Thymus (tissue), 11 donors: ENCODE measurements around the gene SLCO3A1. TPM values are rescaled to one million over a fixed set of nuclear protein-coding genes. Genes with fewer than 3 reads are reported as not detected.

ENCODE experiments used
- DNase-seq, 9 donors: peaks; one replicate each; pipeline ENCODE4 v3.0.0-alpha.2; 2013; ENCODE audit warnings: low spot score in 9 of 9, low read depth in 6 of 9, missing footprints in 1 of 9
- H3K27ac ChIP-seq, 2 donors: one replicate each; pipeline ENCODE4 v1.5.1; 2013; ENCODE audit warnings: control low read depth in 1 of 2, low read depth in 1 of 2, low read length in 1 of 2, mild to moderate bottlenecking in 1 of 2, moderate library complexity in 1 of 2
- H3K27me3 ChIP-seq, 2 donors: one replicate each; pipeline ENCODE4 v1.5.1; 2013; ENCODE audit warnings: low read length in 1 of 2; ENCODE audit not compliant: control insufficient read depth in 2 of 2, insufficient read depth in 1 of 2
- H3K36me3 ChIP-seq, 2 donors: one replicate each; pipeline ENCODE4 v1.5.1; 2013; ENCODE audit warnings: low read length in 1 of 2, mild to moderate bottlenecking in 1 of 2, moderate library complexity in 1 of 2; ENCODE audit not compliant: control insufficient read depth in 2 of 2, insufficient read depth in 2 of 2
- H3K4me1 ChIP-seq, 2 donors: one replicate each; pipeline ENCODE4 v1.5.1; 2013; ENCODE audit warnings: low read length in 2 of 2; ENCODE audit not compliant: control insufficient read depth in 2 of 2, insufficient read depth in 2 of 2
- H3K4me3 ChIP-seq, 2 donors: one replicate each; pipeline ENCODE4 v1.5.1; 2013; ENCODE audit warnings: low read length in 2 of 2, control low read depth in 1 of 2, mild to moderate bottlenecking in 1 of 2
- H3K9me3 ChIP-seq, 2 donors: one replicate each; pipeline ENCODE4 v1.5.1; 2013; ENCODE audit warnings: low read length in 1 of 2, mild to moderate bottlenecking in 1 of 2; ENCODE audit not compliant: control insufficient read depth in 2 of 2, insufficient read depth in 1 of 2
- WGBS: extraction: QIAGEN DNeasy Blood & Tissue Kit; methylation state at CpG from one replicate; pipeline ENCODE4 v1.1.7; 2013; 5-methylcytosine and 5-hydroxymethylcytosine counted together
- polyA plus RNA-seq: library from polyadenylated mRNA; stranded (reverse); fragments of 200-250 nt; gene quantifications from one replicate; pipeline ENCODE4 v1.2.3, GENCODE V29; 2013
- total RNA-seq: library from RNA; stranded (reverse); fragments of 120-200 nt; gene quantifications from one replicate; pipeline ENCODE4 v1.2.4, GENCODE V29; 2013
- donor health status: healthy.

The SLCO3A1 gene
- total and polyA plus RNA-seq, 2 donors = 1.6 to 7.9 TPM

DNA sequence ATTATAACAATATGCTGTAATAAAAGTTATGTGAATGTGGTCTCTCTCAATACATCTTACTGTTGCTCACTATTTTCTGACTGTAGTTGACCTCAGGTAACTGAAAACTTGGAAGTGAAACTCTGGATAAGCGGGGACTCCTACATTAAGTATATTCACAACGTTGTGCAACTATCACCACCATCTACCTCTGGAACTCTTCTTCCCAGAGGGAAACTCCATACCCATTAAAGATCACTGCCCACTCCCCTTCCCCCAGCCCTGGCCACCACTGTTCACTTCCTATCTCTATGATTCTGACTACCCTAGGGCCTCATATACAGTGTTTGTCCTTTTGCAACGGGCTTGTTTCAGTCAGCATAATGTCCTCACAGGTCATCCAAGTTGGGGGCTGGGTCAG, 20.7 kb downstream of the SLCO3A1 start:
- H3K4me1 ChIP-seq = peaks cover 0 to 10% of the 10 kb centered on the region in 2 donors
- no peaks in the 10 kb centered on the region for H3K9me3 ChIP-seq
- 96% methylated on average over 3 of the region's 3 CpGs for whole genome bisulfite sequencing
- H3K4me3 ChIP-seq = no peak overlapping the region
- no peak overlapping the region for H3K27ac ChIP-seq
- DNase-seq = no peak
- no peaks in the 10 kb centered on the region for H3K36me3 ChIP-seq
- H3K27me3 ChIP-seq = no peaks in the 10 kb centered on the region

DNA sequence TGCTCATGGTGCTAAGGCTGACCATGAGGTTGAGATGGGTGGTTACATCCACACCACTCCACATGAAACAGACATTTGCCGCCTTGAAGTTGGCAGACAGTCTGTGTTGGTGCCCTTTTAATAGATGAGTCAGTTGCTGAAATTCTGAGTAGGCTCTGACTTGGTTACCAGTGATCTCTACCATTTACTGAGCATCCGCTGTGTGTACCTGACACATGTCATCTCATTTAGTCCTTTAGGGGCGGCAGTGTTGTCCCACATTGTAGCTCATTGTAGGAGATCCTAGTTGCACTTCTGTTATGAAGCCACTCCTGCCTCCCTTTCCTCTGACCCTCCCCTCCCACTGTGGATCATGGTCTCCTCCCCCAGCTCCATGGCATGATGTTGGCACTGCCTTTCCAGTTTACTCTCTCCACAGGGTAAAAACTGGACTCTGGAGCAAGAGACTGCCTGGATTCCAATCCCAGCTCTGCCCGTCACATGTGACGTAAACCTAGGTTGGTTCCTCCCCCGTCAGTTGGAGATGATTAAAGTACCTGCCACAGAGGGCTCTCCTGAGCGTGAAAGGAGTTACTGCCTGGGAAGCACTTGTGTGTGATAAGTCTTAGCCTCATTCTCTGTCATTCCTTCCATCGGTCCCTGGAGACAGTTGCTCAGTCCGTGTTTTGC, 21.6 kb downstream of the SLCO3A1 start:
- no peak for DNase-seq

DNA sequence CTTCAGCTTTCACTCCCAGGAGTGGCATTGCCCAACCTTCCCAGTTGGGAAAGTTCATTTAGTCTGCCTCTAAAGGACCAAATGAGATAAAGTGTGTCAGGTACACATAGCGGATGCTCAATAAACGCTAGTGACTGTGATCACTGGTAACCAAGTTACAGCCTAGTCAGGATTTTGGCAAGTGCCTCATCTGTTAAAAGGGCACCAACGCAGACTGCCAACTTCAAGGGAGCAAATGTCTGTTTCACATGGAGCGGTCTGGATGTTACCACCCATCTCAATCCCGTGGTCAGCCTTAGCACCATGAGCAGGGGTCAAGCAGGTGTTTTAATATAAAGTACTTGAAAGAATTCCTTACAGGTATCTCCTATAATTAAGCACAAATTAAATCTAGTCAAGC, 22.7 kb downstream of the SLCO3A1 start:
- no peaks in the 10 kb centered on the region for H3K27me3 ChIP-seq
- H3K4me1 ChIP-seq = peaks cover 0 to 8% of the 10 kb centered on the region in 2 donors
- H3K4me3 ChIP-seq = no peak overlapping the region
- no peak for DNase-seq
- no peaks in the 10 kb centered on the region for H3K36me3 ChIP-seq
- WGBS = 98% methylated on average over 5 of the region's 5 CpGs
- no peaks in the 10 kb centered on the region for H3K9me3 ChIP-seq
- H3K27ac ChIP-seq = no peak overlapping the region

More for the DNA sequence above, 21.6 kb downstream of the SLCO3A1 start:
- no peak overlapping the region for H3K4me3 ChIP-seq
- peaks cover 0 to 10% of the 10 kb centered on the region in 2 donors for H3K4me1 ChIP-seq
- no peaks in the 10 kb centered on the region for H3K36me3 ChIP-seq
- H3K27ac ChIP-seq = no peak overlapping the region
- H3K27me3 ChIP-seq = no peaks in the 10 kb centered on the region
- WGBS = 96% methylated on average over 9 of the region's 9 CpGs
- H3K9me3 ChIP-seq = no peaks in the 10 kb centered on the region

DNA sequence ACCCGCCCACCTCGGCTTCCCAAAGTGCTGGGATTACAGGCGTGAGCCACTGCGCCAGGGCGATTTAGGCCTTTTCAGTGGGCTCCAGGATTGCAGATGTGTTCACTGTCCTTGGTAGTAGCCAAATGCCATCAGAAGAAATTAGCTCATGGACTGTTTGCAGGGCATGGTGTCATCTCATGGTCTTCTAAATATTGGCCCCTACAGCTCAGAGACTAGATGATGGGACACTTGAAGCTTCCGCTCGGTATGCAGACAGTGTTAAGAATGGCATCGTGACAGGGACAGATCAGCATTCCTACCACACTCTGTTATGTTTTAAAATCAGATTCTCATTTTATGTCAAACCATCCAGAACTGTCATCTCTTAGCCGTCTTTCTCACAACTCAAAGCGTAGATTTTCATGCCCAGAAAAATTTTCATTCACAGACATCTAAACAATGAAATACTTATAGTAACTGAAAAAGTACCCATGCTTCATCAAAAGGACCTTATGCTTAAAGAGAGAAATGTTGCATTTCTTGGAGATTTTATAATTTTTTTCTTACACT, 24.9 kb downstream of the SLCO3A1 start:
- Histone ChIP-seq H3K27ac (no peak overlapping the region), H3K27me3 (no peaks in the 10 kb centered on the region), H3K4me3 (no peak overlapping the region), H3K4me1 (no peaks in the 10 kb centered on the region), H3K9me3 (no peaks in the 10 kb centered on the region), H3K36me3 (no peaks in the 10 kb centered on the region)
- 98% methylated on average over 10 of the region's 10 CpGs for WGBS
- DNase-seq = no peak

DNA sequence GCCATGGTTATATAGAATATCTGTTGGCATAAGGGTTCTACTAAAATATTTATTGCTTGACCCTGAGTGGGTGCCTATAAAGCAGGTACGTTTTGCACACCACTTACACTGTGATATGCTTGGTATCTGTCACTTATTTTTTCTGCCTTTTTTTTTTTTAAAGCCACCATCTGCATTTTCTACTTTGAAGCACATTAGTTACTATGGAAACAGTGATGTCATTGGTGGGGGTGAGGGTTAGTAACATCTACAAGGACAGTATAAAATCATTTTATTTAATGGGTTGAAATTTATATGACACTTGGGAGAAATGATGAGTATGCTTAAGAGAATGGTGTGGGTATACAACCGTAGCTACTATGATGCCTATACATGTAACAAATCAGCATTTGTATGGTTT, 25.6 kb downstream of the SLCO3A1 start:
- no peaks in the 10 kb centered on the region for H3K36me3 ChIP-seq
- no peak overlapping the region for H3K4me3 ChIP-seq
- no peak for DNase-seq
- H3K9me3 ChIP-seq = no peaks in the 10 kb centered on the region
- H3K27me3 ChIP-seq = no peaks in the 10 kb centered on the region
- no peaks in the 10 kb centered on the region for H3K4me1 ChIP-seq
- no peak overlapping the region for H3K27ac ChIP-seq
- WGBS = 95% methylated on average over 2 of the region's 2 CpGs

DNA sequence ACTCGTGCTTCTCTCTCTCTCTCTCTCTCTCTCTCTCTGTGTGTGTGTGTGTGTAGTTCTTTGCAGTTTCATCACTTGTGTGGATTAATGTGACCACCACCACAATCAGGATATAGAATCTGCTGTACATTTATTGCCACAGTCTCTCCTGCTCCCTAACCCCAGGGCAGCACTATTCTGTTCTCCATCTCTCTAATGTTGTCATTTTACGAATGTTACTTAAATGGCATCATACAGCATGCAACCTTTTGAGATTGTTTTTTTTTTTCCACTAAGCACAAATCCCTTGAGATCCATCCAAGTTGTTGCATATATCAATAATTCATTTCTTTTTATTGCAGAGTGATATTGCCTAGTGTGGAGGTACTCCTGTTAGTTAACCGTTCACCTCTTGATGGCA, 26.9 kb downstream of the SLCO3A1 start:
- H3K4me3 ChIP-seq = no peak overlapping the region
- H3K9me3 ChIP-seq = no peaks in the 10 kb centered on the region
- H3K27ac ChIP-seq = no peak overlapping the region
- 95% methylated on average over 3 of the region's 3 CpGs for WGBS
- no peaks in the 10 kb centered on the region for H3K4me1 ChIP-seq
- H3K27me3 ChIP-seq = no peaks in the 10 kb centered on the region
- H3K36me3 ChIP-seq = no peaks in the 10 kb centered on the region
- no peak for DNase-seq

DNA sequence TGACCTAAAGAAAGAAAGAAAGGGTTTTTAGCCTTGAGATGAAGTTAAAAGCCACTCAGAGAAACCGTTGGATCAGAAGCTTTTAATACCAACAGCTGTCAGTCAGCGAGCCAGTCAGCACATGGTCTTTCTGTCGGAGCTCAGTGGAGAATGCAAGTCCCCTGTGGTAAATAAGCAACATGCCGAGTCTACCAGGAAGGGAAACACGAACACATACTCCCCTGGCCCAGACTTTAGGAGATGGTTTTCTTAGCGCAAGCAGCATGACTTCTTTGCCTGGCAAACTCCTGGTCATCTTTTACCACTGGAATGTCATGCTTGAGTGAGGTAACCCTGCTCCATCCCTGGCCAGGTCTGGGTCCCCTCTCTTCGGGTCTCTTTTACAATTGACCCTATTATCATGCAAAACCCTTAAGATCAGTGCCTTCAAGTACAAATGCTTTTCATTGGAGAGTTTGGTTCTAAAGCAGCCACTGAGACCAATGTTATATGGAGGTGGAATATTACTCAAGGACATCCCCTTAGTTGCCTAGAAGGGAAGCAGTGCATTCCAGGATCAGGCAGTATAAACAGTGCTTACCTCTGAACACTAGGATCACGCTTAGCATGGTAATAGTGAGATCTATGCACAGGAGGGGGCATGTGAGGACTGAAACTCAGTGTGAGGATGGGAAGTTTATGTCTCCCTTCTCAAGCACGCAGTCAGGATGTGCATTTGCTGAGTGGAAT, 28.2 kb downstream of the SLCO3A1 start:
- no peak overlapping the region for H3K27ac ChIP-seq

DNA sequence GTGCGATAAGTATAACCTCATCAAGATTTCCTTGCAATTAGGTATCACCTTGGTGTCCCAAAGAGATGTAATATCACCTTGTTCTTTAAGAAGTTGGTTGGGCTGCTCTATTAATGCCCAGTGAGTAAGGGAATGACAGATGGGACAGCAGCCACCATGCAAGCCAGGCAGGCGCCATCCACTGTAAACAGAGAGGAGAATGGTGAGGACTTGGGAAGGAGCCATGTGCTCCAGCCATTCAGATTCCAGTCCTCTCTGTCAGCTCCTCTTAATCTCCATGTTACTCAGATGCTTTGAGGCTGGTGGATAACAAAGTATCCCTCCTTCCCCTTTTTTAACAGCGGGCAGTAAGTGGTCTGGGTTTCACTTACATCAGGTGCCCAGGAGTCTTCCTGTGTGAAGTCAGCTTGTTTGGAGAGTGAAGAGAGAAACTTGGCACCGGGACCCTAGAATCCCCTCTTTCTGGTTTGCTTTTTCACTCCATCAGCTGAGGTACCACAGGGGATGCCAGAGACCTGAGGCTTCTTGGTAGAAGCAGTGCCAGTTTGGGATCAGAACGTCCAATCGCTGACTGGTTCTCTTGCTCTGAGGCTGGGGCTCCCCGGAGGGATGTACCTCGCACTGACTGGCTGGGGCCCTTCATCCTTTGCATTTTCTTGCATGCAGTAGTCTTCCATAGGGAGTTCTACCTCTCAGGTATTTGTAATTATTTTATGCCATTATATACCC, 29.5 kb downstream of the SLCO3A1 start:
- Histone ChIP-seq H3K27me3 (no peaks in the 10 kb centered on the region), H3K27ac (no peak overlapping the region), H3K4me1 (no peaks in the 10 kb centered on the region), H3K9me3 (no peaks in the 10 kb centered on the region), H3K4me3 (no peak overlapping the region), H3K36me3 (no peaks in the 10 kb centered on the region)
- 93% methylated on average over 8 of the region's 8 CpGs for WGBS
- no peak for DNase-seq

More for the DNA sequence above, 28.2 kb downstream of the SLCO3A1 start:
- 93% methylated on average over 9 of the region's 9 CpGs for WGBS
- Histone ChIP-seq H3K4me1 (no peaks in the 10 kb centered on the region), H3K9me3 (no peaks in the 10 kb centered on the region), H3K27me3 (no peaks in the 10 kb centered on the region), H3K4me3 (no peak overlapping the region), H3K36me3 (no peaks in the 10 kb centered on the region)
- no peak for DNase-seq

DNA sequence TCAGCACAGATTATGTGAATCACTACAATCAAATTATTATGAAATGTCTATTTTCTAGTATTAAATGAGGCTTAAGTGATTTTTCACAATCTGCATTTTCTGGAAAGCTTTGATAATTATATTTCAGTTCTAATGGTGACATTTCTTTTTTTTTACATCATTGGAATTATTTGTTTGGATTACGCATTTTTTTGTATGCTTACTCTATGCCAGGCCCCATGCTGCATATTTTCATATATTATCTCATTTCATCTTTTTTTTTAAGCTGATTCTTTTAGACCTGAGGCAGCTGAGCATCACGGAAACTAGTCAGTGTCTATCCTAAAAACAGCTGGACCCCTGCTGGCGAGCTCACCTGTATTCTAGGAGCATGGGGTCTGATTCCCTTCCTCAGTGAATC, 31.1 kb downstream of the SLCO3A1 start:
- no peak overlapping the region for H3K27ac ChIP-seq
- H3K4me3 ChIP-seq = no peak overlapping the region
- H3K9me3 ChIP-seq = no peaks in the 10 kb centered on the region
- H3K4me1 ChIP-seq = no peaks in the 10 kb centered on the region
- no peaks in the 10 kb centered on the region for H3K36me3 ChIP-seq
- H3K27me3 ChIP-seq = no peaks in the 10 kb centered on the region
- DNase-seq = no peak
- WGBS = 97% methylated on average over 3 of the region's 3 CpGs
